Measurements from ENCODE around the gene MRPL38. TPM values are rescaled to one million over a fixed set of nuclear protein-coding genes. Genes with fewer than 3 reads are reported as not detected.

The MRPL38 gene
- total RNA-seq, 8 experiments from 2014 or later = 31.1 to 77.0 (median 47.0) TPM

- WGBS, 10 experiments = 80 to 100% (median 90%) methylated on average over 1 to 12 of the region's 23 CpGs; no CpG with 5 or more reads in 1 of the 10 experiments
- no peak for ATAC-seq (replicated peaks in 6 of 8)
- Histone ChIP-seq H3K27ac (no peak overlapping the region), H3K4me3 (no peak overlapping the region), H3K4me1 (replicated peaks in 1 of 2) (peaks cover 21 to 25% of the 10 kb centered on the region in 2 donors)
- in situ Hi-C loops (cut with MboI; ENCODE audit: low pct_unique_long_range_greater_than_20kb in 2 of 9, low sequenced_read_pairs in 9 of 9, unreplicated experiment in 9 of 9) = loop anchor here in 1 of 9 experiments (25.0 kb wide), 1 partner anchor 387 kb away; no protein-coding TSS in a partner anchor
Measured at GRCh38 chr17:75899767-75900468, 4.8 kb downstream of the MRPL38 start.

- in situ Hi-C loops (cut with MboI; ENCODE audit: low pct_unique_long_range_greater_than_20kb in 2 of 9, low sequenced_read_pairs in 9 of 9, unreplicated experiment in 9 of 9) = no loop called here
- H3K27ac ChIP-seq = no peak overlapping the region
- H3K4me1 ChIP-seq (replicated peaks in 1 of 2) = peaks cover 24 to 30% of the 10 kb centered on the region in 2 donors
- WGBS, 10 experiments = 100% methylated on average over 1 of the region's 13 CpGs; no CpG with 5 or more reads in 9 of the 10 experiments
- no peak overlapping the region for H3K4me3 ChIP-seq
- no peak for ATAC-seq (replicated peaks in 6 of 8)
Measured at GRCh38 chr17:75899353-75899752, 5.3 kb downstream of the MRPL38 start.

GRCh38 chr17:75898791-75899190 is 5.9 kb downstream of the MRPL38 start:
- in situ Hi-C loops (cut with MboI; ENCODE audit: low pct_unique_long_range_greater_than_20kb in 2 of 9, low sequenced_read_pairs in 9 of 9, unreplicated experiment in 9 of 9) = no loop called here

DNA sequence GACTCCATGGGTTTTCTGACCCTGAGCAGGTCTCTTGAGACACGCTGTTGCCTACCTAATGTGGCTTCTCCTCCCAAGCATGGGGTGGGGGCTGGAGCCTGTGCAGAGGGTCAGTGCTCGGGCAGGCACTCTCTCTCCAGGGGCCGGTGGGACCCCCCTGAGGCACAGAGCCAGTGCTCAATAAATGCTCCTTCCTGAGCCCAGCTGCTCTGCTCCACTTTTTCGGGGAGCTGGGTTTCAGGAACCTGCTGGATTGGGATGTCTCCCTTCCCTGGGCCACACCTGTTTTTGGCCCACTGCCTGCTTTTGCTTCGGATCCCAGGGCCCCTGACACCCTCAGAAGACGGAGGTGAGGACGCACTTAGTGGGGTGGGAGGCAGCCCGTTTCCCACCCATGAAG is 6.6 kb downstream of the MRPL38 start:
- peaks cover 18 to 23% of the 10 kb centered on the region in 2 donors for H3K4me1 ChIP-seq (replicated peaks in 1 of 2)
- WGBS, 10 experiments = 80 to 93% (median 91%) methylated on average over 2 to 4 of the region's 8 CpGs; no CpG with 5 or more reads in 5 of the 10 experiments
- no peak overlapping the region for H3K4me3 ChIP-seq
- H3K27ac ChIP-seq = no peak overlapping the region
- no peak for ATAC-seq (replicated peaks in 6 of 8)
- in situ Hi-C loops (cut with MboI; ENCODE audit: low pct_unique_long_range_greater_than_20kb in 2 of 9, low sequenced_read_pairs in 9 of 9, unreplicated experiment in 9 of 9) = no loop called here

More at GRCh38 chr17:75898791-75899190, 5.9 kb downstream of the MRPL38 start:
- H3K27ac ChIP-seq = no peak overlapping the region
- peaks cover 21 to 30% of the 10 kb centered on the region in 2 donors for H3K4me1 ChIP-seq (replicated peaks in 1 of 2)
- no peak for ATAC-seq (replicated peaks in 6 of 8)
- WGBS, 10 experiments = 90% methylated on average over 2 of the region's 16 CpGs; no CpG with 5 or more reads in 9 of the 10 experiments
- no peak overlapping the region for H3K4me3 ChIP-seq

DNA sequence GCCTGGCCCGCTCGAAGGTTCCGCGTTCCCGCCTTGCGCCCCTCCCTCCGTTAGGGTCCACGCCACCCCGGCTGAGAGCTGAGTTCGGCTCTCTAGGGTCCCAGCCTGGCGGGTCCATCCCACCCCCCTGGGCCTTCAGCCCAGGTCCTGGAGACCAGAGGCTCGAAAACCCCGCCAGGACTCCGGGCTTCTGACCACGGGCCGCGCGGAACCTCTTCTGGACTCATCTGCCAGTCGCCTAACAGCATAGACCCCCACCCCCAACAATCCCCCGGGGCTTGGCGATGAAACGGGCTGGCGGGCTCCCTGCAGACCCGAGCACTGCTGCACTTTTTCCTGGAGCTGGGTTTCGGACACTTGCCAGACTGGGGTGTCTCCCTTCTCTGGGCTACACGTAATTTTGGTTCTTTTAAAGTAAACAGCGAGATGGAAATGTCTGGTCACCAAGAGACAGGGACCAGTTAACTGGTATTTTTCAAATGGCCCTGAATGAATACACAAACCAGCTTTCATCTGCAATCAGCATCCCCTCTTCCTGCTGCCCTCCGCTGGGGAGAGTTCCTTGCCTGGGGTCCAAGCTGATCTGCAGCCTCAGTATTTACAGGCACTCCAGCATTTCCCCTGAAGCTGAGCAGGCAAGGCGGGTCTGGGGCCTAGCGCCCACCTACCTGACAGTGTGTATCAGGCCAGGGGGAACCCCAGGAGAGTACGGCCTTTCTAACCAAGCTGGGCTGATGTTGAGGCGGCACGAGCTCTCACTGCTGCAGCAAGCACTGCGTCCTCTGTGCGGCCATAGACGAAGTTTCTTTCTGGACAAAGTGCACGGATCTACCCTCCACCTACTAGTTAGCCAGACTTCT is 7.3 kb downstream of the MRPL38 start:
- 60 to 90% (median 80%) methylated on average over 1 to 16 of the region's 37 CpGs; no CpG with 5 or more reads in 2 of the 10 experiments for WGBS, 10 experiments
- Histone ChIP-seq H3K4me1 (replicated peaks in 1 of 2) (peaks cover 18 to 23% of the 10 kb centered on the region in 2 donors), H3K27ac (peak overlapping the region; percentile 90 to 95), H3K4me3 (peak overlapping the region; percentile 43 to 86 (median 58))
- in situ Hi-C loops (cut with MboI; ENCODE audit: low pct_unique_long_range_greater_than_20kb in 2 of 9, low sequenced_read_pairs in 9 of 9, unreplicated experiment in 9 of 9) = no loop called here
- no peak for ATAC-seq (replicated peaks in 6 of 8)

- Histone ChIP-seq H3K27ac (peak within 1 kb of the TSS; percentile 90 to 95), H3K4me1 (replicated peaks in 1 of 2) (peaks cover 18 to 23% of the 10 kb centered on the region in 2 donors), H3K4me3 (peak within 1 kb of the TSS; percentile 43 to 86 (median 58))
- no CpG with 5 or more reads among the region's 102 CpGs for WGBS, 10 experiments
- ATAC-seq (replicated peaks in 6 of 8) = peak; percentile 78 to 88 (median 82)
- in situ Hi-C loops (cut with MboI; ENCODE audit: low pct_unique_long_range_greater_than_20kb in 2 of 9, low sequenced_read_pairs in 9 of 9, unreplicated experiment in 9 of 9) = no loop called here
Measured at GRCh38 chr17:75896415-75897159, 8.1 kb downstream of the MRPL38 start, which contains the start of gene TRIM65. TSS of gene TRIM65 (minus strand) at chr17:75896951. CDS start at chr17:75896937, 14 bp downstream.

DNA sequence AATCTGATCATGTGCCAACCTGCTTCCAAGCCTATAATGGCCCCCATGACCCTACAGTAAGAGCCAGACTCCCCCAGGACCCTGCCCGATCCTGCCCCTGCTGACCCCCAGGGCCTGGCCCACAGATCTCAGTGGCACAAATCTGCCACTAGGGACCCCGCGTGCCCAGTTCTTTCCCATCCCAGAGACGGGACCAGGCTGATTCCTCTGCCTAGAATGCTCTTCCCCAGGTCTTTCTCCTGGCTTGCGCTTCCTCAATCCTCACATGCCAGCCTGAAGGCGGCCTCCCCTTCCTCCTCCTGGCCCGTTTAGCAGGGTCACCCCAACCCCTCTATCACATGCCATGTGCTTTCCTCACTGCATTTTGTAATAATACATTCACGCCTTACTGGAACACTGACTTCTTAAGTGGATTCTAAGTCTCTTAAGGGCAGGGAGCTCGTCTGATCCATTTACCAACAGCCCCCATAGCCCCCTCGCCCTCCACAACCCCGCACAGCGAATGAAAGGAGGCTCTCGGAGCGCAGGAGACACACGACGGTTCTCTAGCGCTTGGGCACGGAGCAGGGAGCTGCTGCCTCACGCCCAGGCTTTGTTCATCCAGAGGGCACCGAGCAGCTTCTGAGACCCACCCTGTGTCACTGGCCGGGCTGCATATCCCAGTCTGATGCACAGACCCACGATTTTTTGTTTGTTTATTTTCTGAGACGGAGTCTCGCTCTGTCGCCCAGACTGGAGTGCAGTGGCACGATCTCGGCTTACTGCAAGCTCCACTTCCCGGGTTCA is 9.1 kb downstream of the MRPL38 start:
- Histone ChIP-seq H3K4me3 (peak overlapping the region; percentile 43 to 86 (median 58)), H3K27ac (peak overlapping the region; percentile 90 to 95), H3K4me1 (replicated peaks in 1 of 2) (peaks cover 18 to 23% of the 10 kb centered on the region in 2 donors)
- WGBS, 10 experiments = 0 to 80% (median 35%) methylated on average over 1 to 6 of the region's 28 CpGs; no CpG with 5 or more reads in 4 of the 10 experiments
- in situ Hi-C loops (cut with MboI; ENCODE audit: low pct_unique_long_range_greater_than_20kb in 2 of 9, low sequenced_read_pairs in 9 of 9, unreplicated experiment in 9 of 9) = no loop called here
- peak in 3 of 8 experiments; percentile 4 to 13 (median 5) for ATAC-seq (replicated peaks in 6 of 8)

DNA sequence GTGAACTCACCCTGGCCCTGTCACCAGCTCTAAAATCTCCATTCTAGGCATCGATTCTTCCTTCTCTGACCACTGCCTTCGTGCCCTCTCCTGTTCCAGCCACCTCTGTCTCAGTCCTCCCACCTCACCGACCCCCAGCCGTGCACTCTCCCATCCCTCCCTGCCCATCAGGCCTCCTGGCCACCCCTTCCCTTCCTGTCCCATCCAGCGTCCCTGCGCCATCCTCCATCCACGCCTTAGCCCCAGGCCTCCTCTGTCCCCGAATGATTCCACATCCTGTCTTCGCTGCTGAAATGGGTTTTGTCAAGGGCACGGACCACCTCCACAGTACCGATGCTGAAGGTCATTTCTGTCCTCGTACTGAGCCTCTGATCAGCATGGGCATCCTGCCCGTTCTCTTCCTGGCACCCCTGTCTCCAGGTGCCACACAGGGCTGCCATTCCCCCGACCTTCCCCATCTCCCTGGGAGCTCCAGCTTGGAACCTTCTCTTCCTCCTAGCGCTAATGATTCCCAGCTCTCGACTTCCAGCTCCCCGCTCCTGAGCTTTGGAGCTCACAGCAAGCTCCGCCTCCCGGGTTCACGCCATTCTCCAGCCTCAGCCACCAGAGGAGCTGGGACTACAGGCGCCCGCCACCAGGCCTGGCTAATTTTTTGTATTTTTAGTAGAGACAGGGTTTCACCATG is 10.5 kb downstream of the MRPL38 start:
- no peak overlapping the region for H3K4me3 ChIP-seq
- in situ Hi-C loops (cut with MboI; ENCODE audit: low pct_unique_long_range_greater_than_20kb in 2 of 9, low sequenced_read_pairs in 9 of 9, unreplicated experiment in 9 of 9) = no loop called here
- no peak for ATAC-seq (replicated peaks in 6 of 8)
- 20 to 95% (median 63%) methylated on average over 1 to 8 of the region's 22 CpGs; no CpG with 5 or more reads in 2 of the 10 experiments for WGBS, 10 experiments
- no peak overlapping the region for H3K27ac ChIP-seq
- peaks cover 18 to 23% of the 10 kb centered on the region in 2 donors for H3K4me1 ChIP-seq (replicated peaks in 1 of 2)

GRCh38 chr17:75893305-75894048 is 11.2 kb downstream of the MRPL38 start:
- 68 to 100% (median 83%) methylated on average over 1 to 8 of the region's 18 CpGs; no CpG with 5 or more reads in 3 of the 10 experiments for WGBS, 10 experiments
- no peak for ATAC-seq (replicated peaks in 6 of 8)
- no peak overlapping the region for H3K4me3 ChIP-seq
- H3K4me1 ChIP-seq (replicated peaks in 1 of 2) = peaks cover 18 to 23% of the 10 kb centered on the region in 2 donors
- no peak overlapping the region for H3K27ac ChIP-seq
- in situ Hi-C loops (cut with MboI; ENCODE audit: low pct_unique_long_range_greater_than_20kb in 2 of 9, low sequenced_read_pairs in 9 of 9, unreplicated experiment in 9 of 9) = no loop called here

GRCh38 chr17:75892556-75893224 is 12.0 kb downstream of the MRPL38 start:
- Histone ChIP-seq H3K27ac (no peak overlapping the region), H3K4me3 (no peak overlapping the region), H3K4me1 (replicated peaks in 1 of 2) (peaks cover 18 to 23% of the 10 kb centered on the region in 2 donors)
- ATAC-seq (replicated peaks in 6 of 8) = no peak
- in situ Hi-C loops (cut with MboI; ENCODE audit: low pct_unique_long_range_greater_than_20kb in 2 of 9, low sequenced_read_pairs in 9 of 9, unreplicated experiment in 9 of 9) = no loop called here
- 96 to 100% (median 100%) methylated on average over 1 to 5 of the region's 16 CpGs; no CpG with 5 or more reads in 6 of the 10 experiments for WGBS, 10 experiments

All from motor neuron (in vitro differentiated cells).